Measurements from ENCODE around the gene SLC18A3.

The SLC18A3 gene

GRCh38 chr10:49653273-49653929, 43.3 kb downstream of the SLC18A3 start:
- DNase-seq: no peak

- DNase-seq: no peak
Measured at GRCh38 chr10:49654036-49654693, 44.1 kb downstream of the SLC18A3 start.

- DNase-seq: no peak
Measured at GRCh38 chr10:49655099-49655498, 45.0 kb downstream of the SLC18A3 start.

- no peak for DNase-seq
Measured at GRCh38 chr10:49656845-49657493, 46.9 kb downstream of the SLC18A3 start.

- no peak for DNase-seq
Measured at GRCh38 chr10:49657606-49658005, 47.5 kb downstream of the SLC18A3 start.

GRCh38 chr10:49661140-49661856, 51.2 kb downstream of the SLC18A3 start:
- no peak for DNase-seq
